Muscle of leg (tissue), 11 donors: ENCODE results near the gene RECK. TPM values are rescaled to one million over a fixed set of nuclear protein-coding genes. Genes with fewer than 3 reads are reported as not detected.

Experiments used
- DNase-seq: peaks from one replicate; pipeline ENCODE4 v3.0.0; 2013
- H3K27ac ChIP-seq: one replicate; pipeline ENCODE4 v1.5.1; 2013; ENCODE audit warnings: mild to moderate bottlenecking, low read length, control low read depth
- H3K27me3 ChIP-seq: one replicate; pipeline ENCODE4 v1.6.1; 2013; ENCODE audit warnings: low read length; ENCODE audit not compliant: control insufficient read depth, insufficient read depth
- H3K36me3 ChIP-seq: one replicate; pipeline ENCODE4 v1.6.1; 2013; ENCODE audit warnings: low read length; ENCODE audit not compliant: control insufficient read depth, insufficient read depth
- H3K4me1 ChIP-seq: one replicate; pipeline ENCODE4 v1.6.1; 2013; ENCODE audit warnings: low read length; ENCODE audit not compliant: control insufficient read depth, insufficient read depth
- H3K4me3 ChIP-seq: one replicate; pipeline ENCODE4 v1.5.1; 2013; ENCODE audit warnings: low read length, control low read depth
- H3K9me3 ChIP-seq: replicated peaks from 2 replicates; pipeline ENCODE4 v1.6.1; 2013; ENCODE audit warnings: low read depth, low read length; ENCODE audit not compliant: control insufficient read depth
- WGBS: methylation state at CpG from one replicate; pipeline ENCODE4 v1.1.5; 2013; ENCODE audit warnings: missing lambda C conversion rate; ENCODE audit not compliant: insufficient coverage; 5-methylcytosine and 5-hydroxymethylcytosine counted together
- polyA plus RNA-seq, 8 donors: library from polyadenylated mRNA; unstranded; fragments of 120-200 nt; gene quantifications; one replicate each; pipeline versions ENCODE4 v1.2.1 to v1.2.3, GENCODE V29; 2013; ENCODE audit warnings: inconsistent platforms in 1 of 8, low replicate concordance in 1 of 8; ENCODE audit not compliant: insufficient read length in 8 of 8, insufficient read depth in 1 of 8
- total RNA-seq: library from RNA; stranded (reverse); fragments of 120-200 nt; gene quantifications from one replicate; pipeline ENCODE4 v1.2.4, GENCODE V29; 2013

Gene RECK
- total and polyA plus RNA-seq, 9 donors: 15.3 to 45.7 (median 26.6) TPM

- Histone ChIP-seq H3K4me3 (no peak overlapping the region), H3K27ac (peak overlapping the region; percentile 67), H3K36me3 (peaks cover 49% of the 10 kb centered on the region), H3K27me3 (no peaks in the 10 kb centered on the region), H3K9me3 (no peaks in the 10 kb centered on the region), H3K4me1 (peaks cover 57% of the 10 kb centered on the region)
- DNase-seq: peak; percentile 63
- 66% methylated on average over 6 of the region's 12 CpGs for WGBS
Observed at GRCh38 chr9:36142510-36143244, 106.0 kb downstream of the RECK start.

GRCh38 chr9:36143245-36143641 lies 106.5 kb downstream of the RECK start:
- Histone ChIP-seq H3K4me3 (no peak overlapping the region), H3K27ac (peak overlapping the region; percentile 65), H3K27me3 (no peaks in the 10 kb centered on the region), H3K9me3 (no peaks in the 10 kb centered on the region), H3K36me3 (peaks cover 54% of the 10 kb centered on the region), H3K4me1 (peaks cover 61% of the 10 kb centered on the region)
- WGBS: 81% methylated on average over 10 of the region's 13 CpGs
- no peak for DNase-seq

- Histone ChIP-seq H3K4me3 (no peak overlapping the region), H3K4me1 (peaks cover 60% of the 10 kb centered on the region), H3K9me3 (no peaks in the 10 kb centered on the region), H3K36me3 (peaks cover 60% of the 10 kb centered on the region), H3K27me3 (no peaks in the 10 kb centered on the region), H3K27ac (no peak overlapping the region)
- 90% methylated on average over 8 of the region's 12 CpGs for WGBS
- no peak for DNase-seq
Observed at GRCh38 chr9:36144309-36145232, 107.9 kb downstream of the RECK start.

DNA sequence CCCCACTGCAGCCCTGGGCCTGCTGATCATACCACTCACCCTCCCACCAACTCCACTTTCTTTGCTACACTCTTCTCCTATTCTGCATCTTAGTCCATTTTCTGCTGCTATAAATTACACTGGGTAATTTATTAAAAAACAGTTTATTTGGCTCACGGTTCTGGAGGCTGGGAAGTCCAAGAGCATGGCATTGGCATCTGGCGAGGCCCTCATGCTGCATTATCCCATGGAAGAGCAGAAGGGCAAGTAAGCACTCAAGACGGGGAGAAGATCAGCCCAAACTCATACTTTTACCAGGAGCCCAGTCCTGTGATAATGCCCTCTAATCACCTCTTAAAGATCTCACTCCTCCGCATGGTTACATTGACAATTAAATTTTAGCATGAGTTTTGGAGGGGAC lies 109.3 kb downstream of the RECK start:
- H3K4me1 ChIP-seq: peaks cover 59% of the 10 kb centered on the region
- no peaks in the 10 kb centered on the region for H3K27me3 ChIP-seq
- peaks cover 72% of the 10 kb centered on the region for H3K36me3 ChIP-seq
- 100% methylated on average over 2 of the region's 4 CpGs for WGBS
- H3K4me3 ChIP-seq: no peak overlapping the region
- DNase-seq: no peak
- H3K27ac ChIP-seq: no peak overlapping the region
- no peaks in the 10 kb centered on the region for H3K9me3 ChIP-seq

GRCh38 chr9:36146651-36147050 lies 109.9 kb downstream of the RECK start:
- H3K9me3 ChIP-seq: no peaks in the 10 kb centered on the region
- H3K4me3 ChIP-seq: no peak overlapping the region
- no peak for DNase-seq
- peaks cover 59% of the 10 kb centered on the region for H3K4me1 ChIP-seq
- no peak overlapping the region for H3K27ac ChIP-seq
- no peaks in the 10 kb centered on the region for H3K27me3 ChIP-seq
- WGBS: 86% methylated on average over 10 of the region's 10 CpGs
- peaks cover 77% of the 10 kb centered on the region for H3K36me3 ChIP-seq

DNA sequence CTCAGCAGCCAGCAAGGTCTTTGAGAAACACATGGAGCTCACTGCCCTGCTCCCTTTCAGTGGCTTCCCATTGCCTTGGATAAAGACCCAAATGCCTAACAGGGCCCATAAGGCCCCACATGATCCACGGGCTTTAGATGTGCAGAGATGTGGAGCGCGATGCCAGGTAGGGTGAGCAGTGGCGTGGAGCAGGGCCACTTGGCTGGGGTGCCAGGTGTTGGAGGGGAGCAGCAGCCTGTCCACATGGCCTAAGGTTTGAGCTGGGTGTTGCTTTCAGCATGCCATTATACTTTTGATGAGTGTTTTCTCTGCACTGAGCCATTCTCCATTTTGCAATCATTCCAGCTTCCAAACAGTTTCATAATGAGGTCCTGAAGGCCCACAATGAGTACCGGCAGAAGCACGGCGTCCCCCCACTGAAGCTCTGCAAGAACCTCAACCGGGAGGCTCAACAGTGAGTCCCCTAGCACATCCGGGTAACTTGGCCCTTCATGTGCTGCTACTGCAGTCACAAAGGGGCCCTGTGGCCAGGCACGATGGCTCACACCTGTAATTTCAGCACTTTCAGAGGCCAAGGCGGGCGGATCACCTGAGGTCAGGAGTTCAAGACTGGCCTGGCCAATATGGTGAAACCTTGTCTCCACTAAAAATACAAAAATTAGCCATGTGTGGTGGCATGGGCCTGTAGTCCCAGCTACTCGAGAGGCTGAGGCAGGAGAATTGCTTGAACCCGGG lies 110.9 kb downstream of the RECK start:
- Histone ChIP-seq H3K36me3 (peaks cover 76% of the 10 kb centered on the region), H3K27ac (no peak overlapping the region), H3K4me3 (no peak overlapping the region), H3K9me3 (no peaks in the 10 kb centered on the region), H3K27me3 (no peaks in the 10 kb centered on the region), H3K4me1 (peaks cover 56% of the 10 kb centered on the region)
- WGBS: 86% methylated on average over 8 of the region's 14 CpGs
- DNase-seq: no peak

DNA sequence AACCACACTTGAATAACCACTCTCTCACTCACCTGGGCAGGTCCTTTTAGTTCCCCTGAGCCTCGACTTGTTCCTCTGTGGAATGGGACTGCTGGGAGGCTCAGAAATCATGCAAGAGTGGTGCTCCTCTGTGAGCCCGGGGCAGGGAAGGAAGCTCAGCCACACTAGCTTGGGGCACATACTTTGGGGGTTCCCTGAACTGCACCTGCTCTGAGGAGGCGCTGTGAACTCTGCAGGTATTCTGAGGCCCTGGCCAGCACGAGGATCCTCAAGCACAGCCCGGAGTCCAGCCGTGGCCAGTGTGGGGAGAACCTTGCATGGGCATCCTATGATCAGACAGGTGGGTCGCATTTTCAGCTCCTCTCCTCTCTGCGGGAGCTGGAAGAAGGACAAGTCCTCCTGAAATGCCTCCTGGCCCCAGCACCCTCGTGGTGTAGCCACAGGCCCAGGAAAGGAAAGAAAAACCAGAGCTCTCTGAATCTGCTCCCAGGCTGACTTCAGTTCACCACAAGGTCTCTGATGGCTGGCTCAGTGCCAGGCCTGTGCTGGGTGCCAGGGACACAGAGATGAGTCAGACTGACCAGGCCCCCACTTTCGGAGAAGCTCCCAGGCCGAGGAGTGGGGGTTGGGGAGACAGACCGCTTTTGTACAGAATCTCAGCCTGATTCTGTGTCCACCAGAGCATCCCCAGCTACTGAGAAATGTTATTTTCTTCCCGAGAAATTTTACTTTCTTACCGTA lies 111.8 kb downstream of the RECK start:
- 45% methylated on average over 9 of the region's 14 CpGs for WGBS
- H3K27ac ChIP-seq: peak overlapping the region; percentile 36
- H3K4me1 ChIP-seq: peaks cover 52% of the 10 kb centered on the region
- H3K27me3 ChIP-seq: no peaks in the 10 kb centered on the region
- H3K4me3 ChIP-seq: no peak overlapping the region
- peaks cover 75% of the 10 kb centered on the region for H3K36me3 ChIP-seq
- DNase-seq: peak; percentile 96
- no peaks in the 10 kb centered on the region for H3K9me3 ChIP-seq

DNA sequence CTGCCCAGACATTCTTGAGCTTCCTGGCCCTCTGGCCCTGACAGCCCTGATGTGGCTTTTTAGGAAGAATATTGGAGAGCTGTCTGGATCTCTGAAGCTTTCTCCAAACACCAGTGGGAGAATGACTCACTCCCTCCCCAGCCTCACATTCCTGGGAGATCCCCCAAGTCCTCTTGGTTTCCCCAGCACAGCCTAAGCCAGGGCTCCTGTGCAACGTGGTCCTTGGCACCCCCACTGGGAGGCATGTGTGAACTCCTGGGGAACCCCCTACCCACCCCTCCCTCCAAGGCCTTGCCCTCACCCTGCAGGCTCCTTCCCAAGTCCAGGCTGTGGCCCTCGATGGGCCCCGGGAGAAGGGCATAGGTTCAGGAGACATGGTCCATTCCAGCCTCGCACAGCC lies 112.5 kb downstream of the RECK start:
- Histone ChIP-seq H3K36me3 (peaks cover 69% of the 10 kb centered on the region), H3K9me3 (no peaks in the 10 kb centered on the region), H3K27ac (peak overlapping the region; percentile 36), H3K4me1 (peaks cover 53% of the 10 kb centered on the region), H3K27me3 (no peaks in the 10 kb centered on the region), H3K4me3 (no peak overlapping the region)
- WGBS: 51% methylated on average over 3 of the region's 4 CpGs
- peak; percentile 33 for DNase-seq

GRCh38 chr9:36150574-36151315 lies 114.0 kb downstream of the RECK start:
- Histone ChIP-seq H3K9me3 (no peaks in the 10 kb centered on the region), H3K4me1 (peaks cover 61% of the 10 kb centered on the region), H3K4me3 (no peak overlapping the region), H3K27ac (peak overlapping the region; percentile 77), H3K27me3 (no peaks in the 10 kb centered on the region), H3K36me3 (peaks cover 55% of the 10 kb centered on the region)
- no peak for DNase-seq
- 38% methylated on average over 3 of the region's 4 CpGs for WGBS
